ENCODE data around the gene OR4D2.
"Not testable (repeated sequence)": the region's sequence is repeated elsewhere in the genome, so short reads cannot be mapped to it uniquely, and the experiment has no call there.

Gene OR4D2

DNA sequence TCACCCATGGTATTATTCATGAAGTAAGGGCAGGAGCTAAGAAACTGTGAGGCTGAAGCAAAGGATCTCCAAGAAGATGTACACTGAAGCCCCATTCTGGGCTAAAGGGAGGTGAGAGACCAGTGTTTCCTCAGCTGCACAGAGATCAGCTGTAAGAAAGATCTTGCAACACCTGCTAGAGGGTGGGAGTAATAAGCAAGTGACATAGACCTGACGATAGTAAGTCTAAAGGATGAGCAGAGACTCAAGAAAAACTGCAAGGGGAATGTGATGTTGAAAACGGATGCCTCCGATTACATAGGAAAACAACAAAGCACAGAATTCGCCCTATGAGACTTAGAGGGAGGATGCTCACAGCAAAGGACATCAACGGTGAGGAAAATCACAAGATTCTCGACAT lies at the start of gene OR4D2:
Gene OR4D2 (plus strand): TSS at position 301 of the 400 bp plus-strand sequence. CDS start 2,674 bp downstream, outside the sequence.
- no peak for DNase-seq (ENCODE audit: low spot score)

DNA sequence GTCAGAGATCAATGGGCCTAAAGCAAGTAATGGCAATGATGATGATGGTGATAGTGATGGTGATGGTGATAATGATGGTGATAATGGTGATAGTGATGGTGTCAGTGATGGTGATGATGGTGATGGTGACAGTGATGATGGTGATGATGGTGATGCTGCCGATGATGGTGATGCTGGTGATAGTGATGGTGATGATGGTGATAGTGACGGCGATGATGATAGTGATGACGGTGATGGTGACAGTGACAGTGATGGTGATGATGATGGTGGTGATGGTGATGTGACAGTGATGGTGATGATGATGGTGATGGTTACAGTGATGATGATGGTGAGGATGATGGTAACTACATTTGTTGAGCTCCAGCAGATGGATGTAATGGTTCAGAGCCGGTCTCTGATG lies 49.4 kb upstream of the OR4D2 start:
- DNase-seq (ENCODE audit: low spot score) = no peak

DNA sequence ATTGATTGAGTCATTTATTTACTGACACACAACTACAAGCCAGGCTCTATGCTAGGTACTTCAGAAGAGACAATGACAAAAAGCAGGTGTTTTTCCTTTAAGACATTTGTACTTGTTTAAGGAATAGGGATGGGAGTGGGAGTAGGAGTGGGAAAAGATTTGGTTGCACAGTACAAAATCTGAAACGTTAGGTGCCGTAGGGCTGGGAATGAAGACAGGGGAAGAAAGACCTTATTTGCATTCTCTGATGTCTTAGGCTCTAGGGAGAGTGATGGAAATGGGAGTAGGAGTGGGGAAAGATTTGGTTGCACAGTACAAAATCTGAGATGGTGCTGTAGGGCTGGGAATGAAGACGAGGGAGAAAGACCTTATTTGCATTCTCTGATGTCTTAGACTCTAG lies 47.3 kb upstream of the OR4D2 start:
- no peak for DNase-seq (ENCODE audit: low spot score)

GRCh38 chr17:58120195-58120822 lies 46.5 kb upstream of the OR4D2 start:
- peak; percentile 48 for DNase-seq (ENCODE audit: low spot score)

- peak; percentile 20 for DNase-seq (ENCODE audit: low spot score)
Observed at GRCh38 chr17:58121925-58122324, 44.9 kb upstream of the OR4D2 start.

DNA sequence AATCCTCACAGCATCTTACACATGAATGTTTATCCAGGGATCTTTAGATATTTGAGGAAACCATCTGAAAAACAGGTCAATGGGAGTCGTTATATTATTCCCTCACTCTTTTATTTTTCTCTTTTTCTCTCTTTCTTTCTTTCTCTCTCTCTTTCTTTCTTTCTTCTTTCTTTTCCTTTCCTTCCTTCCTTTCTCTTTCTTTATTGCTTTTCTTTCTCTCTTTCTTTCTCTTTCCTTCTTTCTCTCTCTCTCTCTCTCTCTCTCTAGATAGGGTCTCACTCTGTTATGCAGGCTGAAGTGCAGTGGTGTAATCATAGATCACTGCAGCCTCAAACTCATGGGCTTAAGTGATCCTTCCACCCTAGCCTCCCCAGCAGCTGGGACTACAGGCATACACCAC lies 38.9 kb upstream of the OR4D2 start:
- no peak for DNase-seq (ENCODE audit: low spot score)

GRCh38 chr17:58132697-58133096 lies 34.1 kb upstream of the OR4D2 start:
- not testable (repeated sequence) for DNase-seq (ENCODE audit: low spot score)

DNA sequence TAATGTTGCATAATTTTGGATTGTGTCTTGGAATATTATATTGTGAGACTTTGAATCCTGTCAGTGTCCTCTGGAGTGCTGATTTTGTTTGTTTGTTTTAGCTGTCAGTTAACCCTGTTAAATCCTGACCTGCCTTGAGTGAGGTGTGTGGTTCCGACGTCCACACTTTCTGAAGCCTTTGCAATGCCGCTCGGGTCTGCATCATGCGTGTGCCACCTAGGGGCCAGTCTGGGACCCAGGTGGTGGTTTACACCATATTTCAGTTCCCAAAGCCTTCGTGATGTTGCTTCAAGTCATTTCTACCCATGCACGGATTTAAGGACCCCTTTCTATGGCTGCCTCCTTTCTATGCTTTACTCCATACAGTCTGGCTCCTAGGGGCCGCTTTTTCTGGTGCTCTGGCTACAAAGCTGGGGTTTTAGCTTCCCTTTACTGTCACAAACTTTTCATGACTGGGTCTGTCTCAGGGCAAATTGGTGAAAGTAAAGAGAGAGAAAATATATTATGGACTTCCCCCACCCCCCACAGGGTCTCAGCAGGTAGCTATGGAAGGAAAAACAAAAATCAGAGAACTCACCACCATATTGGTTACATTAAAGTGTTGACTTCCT lies 30.0 kb upstream of the OR4D2 start:
- no peak for DNase-seq (ENCODE audit: low spot score)

- no peak for DNase-seq (ENCODE audit: low spot score)
Observed at GRCh38 chr17:58141505-58141904, 25.3 kb upstream of the OR4D2 start.

GRCh38 chr17:58143335-58143734 lies 23.4 kb upstream of the OR4D2 start:
- DNase-seq (ENCODE audit: low spot score) = not testable (repeated sequence)

DNA sequence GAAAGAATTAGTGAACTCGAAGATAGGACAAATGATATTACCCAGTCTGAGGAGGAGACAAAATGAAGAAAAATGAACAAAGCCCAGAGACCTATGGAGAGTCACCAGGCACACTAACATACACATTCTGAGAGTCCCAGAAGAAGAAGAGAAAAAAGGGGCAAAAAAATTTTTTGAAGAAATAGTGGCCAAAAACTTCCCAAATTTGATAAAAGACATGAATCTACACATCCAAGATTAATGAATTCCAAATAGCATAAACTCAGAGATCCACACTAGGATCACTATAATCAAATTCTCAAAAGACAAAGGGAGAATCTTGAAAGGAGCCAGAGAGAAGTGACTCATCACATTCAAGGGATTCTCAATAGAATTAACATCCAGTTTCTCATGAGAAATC lies 22.0 kb upstream of the OR4D2 start:
- DNase-seq (ENCODE audit: low spot score) = no peak

GRCh38 chr17:58147930-58148434 lies 18.8 kb upstream of the OR4D2 start, which contains the start of gene OR4D1:
Gene OR4D1, plus strand, starts transcription at chr17:58148384. Its CDS starts 6,770 bp downstream, at chr17:58155154.
- no peak for DNase-seq (ENCODE audit: low spot score)

DNA sequence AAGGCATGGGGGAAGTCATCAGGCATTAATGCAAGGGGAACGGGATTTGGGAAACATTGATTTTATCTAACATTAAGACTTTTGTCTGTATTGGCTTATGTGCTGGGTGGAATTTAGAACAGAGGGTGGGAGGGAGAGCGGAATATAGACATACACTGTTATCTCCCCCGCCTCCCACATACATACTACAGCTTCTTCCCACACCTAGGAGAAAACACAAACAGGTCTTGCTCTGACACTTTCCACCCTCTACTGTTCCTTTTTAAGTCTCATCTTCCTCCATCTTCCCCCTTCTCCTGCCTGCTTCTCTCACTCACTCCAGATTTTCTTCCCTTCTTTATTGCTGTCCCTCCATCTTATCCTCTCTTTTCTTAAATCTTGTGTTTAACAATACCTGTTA lies 18.2 kb upstream of the OR4D2 start:
- DNase-seq (ENCODE audit: low spot score) = no peak

GRCh38 chr17:58150394-58150793 lies 16.4 kb upstream of the OR4D2 start:
- DNase-seq (ENCODE audit: low spot score) = no peak

DNA sequence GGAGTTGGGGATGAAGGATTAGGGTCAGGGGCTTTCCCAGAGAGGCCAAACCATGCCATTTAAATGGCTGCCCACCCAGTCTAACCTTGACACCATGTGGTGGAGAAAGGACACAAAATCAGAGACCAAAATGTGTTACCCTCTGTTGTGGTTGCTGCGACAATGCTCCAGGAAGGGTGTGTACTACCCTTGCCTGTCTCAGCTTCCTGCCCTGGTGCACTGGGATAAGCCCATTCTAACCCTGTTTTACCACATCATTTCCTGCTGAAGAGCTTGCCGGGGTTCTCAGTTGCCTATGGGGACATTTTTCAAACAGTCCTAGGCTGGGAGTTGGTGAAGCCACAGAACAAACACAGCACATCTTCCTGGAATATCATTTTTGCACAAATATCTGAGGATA lies 13.7 kb upstream of the OR4D2 start:
- no peak for DNase-seq (ENCODE audit: low spot score)

DNA sequence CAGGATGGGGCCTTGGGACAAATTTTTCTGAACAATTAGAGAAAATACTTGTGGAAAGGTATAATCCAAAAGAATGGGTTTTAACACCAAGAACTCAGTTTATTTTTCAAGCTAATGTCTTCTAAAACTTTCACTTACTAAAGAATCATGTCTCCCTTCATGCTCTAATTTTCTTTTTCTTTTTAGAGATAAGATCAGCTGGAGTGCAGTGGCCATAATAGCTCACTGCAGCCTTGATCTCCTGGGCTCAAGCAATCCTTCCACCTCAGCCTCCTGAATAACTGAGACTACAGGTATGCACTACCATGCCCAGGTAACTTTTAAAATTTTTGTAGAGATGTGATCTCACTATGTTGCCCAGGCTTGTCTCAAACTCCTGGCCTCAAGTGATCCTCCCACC lies 13.1 kb upstream of the OR4D2 start:
- no peak for DNase-seq (ENCODE audit: low spot score)

DNA sequence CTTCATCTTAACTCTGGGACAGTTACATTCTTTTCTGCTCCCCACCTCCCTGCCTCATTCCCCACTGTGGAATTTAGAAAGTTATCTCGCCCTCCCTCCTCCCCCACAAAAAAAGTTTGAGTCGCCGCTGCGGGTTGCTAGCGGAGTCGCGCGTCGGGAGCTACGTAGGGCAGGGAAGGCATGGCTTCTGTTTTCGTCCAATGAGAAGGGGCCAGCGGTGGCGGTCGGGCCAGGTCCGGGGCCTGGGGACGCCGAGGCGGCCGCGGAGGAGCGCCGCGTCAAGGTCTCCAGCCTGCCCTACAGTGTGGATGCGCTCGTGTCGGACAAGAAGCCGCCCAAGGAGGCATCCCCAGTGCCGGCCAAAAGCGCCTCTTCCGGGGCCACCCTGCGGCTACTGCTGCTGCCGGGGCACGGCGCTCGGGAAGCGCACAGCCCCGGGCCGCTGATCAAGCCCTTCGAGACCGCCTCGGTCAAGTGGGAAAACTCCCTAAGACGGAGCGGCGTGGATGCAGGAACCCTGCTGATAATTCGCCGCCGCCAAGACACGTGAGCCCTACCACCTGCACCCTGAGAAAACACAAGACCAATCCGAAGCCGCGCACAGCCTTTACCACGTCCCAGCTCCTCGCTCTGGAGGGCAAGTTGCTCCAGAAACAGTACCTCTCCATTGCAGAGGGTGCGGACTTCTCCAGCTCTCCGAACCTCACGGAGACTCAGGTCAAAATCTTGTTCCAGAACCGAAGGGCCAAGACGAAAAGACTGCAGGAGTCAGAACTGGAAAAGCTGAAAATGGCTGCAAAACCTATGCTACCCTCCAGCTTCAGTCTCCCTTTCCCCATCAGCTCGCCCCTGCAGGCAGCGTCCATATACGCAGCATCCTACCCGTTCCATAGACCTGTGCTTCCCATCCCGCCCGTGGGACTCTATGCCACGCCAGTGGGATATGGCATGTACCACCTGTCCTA lies 9.7 kb upstream of the OR4D2 start:
- no peak for DNase-seq (ENCODE audit: low spot score)

GRCh38 chr17:58158181-58158580 lies 8.6 kb upstream of the OR4D2 start:
- no peak for DNase-seq (ENCODE audit: low spot score)

DNA sequence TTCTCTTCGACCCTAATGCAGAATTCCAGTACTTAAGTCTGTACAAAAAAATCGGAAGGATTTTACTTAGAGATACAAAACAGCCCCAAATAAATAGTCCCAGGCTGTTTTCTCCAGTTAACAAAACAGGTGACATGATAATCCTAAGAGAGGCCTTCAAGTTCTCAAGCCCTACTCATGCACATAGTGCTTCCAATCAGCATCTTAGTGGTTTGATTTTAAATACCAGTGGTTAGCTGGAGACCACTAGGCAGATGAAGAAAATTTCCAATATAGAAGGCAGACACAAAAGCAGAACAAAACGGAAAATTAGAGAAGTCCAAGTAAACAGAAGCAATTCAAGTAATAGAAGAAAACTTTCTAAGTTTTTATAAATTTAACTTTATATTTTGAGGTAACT lies 5.2 kb upstream of the OR4D2 start:
- DNase-seq (ENCODE audit: low spot score) = no peak

- no peak for DNase-seq (ENCODE audit: low spot score)
Observed at GRCh38 chr17:58165981-58166380, 801 bp upstream of the OR4D2 start.

GRCh38 chr17:58170622-58171021 lies 3.8 kb downstream of the OR4D2 start:
- DNase-seq (ENCODE audit: low spot score) = no peak

GRCh38 chr17:58172369-58173071 lies 5.7 kb downstream of the OR4D2 start:
- no peak for DNase-seq (ENCODE audit: low spot score)
